SK-N-SH (cell line): ENCODE measurements around the gene GPR143.

Experiments
- CTCF ChIP-seq: fragments of 200-600 bp; sonication (generic); IDR thresholded peaks from 2 replicates; pipeline ENCODE4 v1.6.1; 2017; ENCODE audit warnings: antibody characterized with exemption, mild to moderate bottlenecking, moderate library complexity
- EP300 ChIP-seq, 2 experiments: IDR thresholded peaks; 2 replicates each; pipeline versions ENCODE4 v1.4.0 to v1.6.1; 2012; ENCODE audit warnings: borderline replicate concordance in 1 of 2, low read depth in 1 of 2, low read length in 1 of 2
- FOSL2 ChIP-seq: IDR thresholded peaks from 2 replicates; pipeline ENCODE4 v1.4.0; 2012; ENCODE audit warnings: low read depth, mild to moderate bottlenecking, moderate library complexity, borderline replicate concordance
- JUND ChIP-seq: IDR thresholded peaks from 2 replicates; pipeline ENCODE4 v1.4.0; 2012
- PBX3 ChIP-seq: IDR thresholded peaks from 2 replicates; pipeline ENCODE4; 2012
- TEAD4 ChIP-seq: IDR thresholded peaks from 2 replicates; pipeline ENCODE4 v1.4.0; 2012; ENCODE audit warnings: mild to moderate bottlenecking, borderline replicate concordance; ENCODE audit not compliant: insufficient read depth
- YY1 ChIP-seq: IDR thresholded peaks from 2 replicates; pipeline ENCODE4 v1.4.0; 2012; ENCODE audit warnings: low read depth, mild to moderate bottlenecking

- TF ChIP-seq JUND (no peak), CTCF (no peak), EP300 (IDR thresholded peaks at IDR 0.05; ENCODE audit: borderline replicate concordance in 1 of 2, low read depth in 1 of 2, low read length in 1 of 2) (no peak), PBX3 (no peak), YY1 (no peak), TEAD4 (no peak), FOSL2 (no peak)
Measured at GRCh38 chrX:9775930-9776329, 10.3 kb upstream of the GPR143 start.
